GM21526 (cell line): Measurements from ENCODE around the gene SH3RF1.
"Not testable (repeated sequence)": the region's sequence is repeated elsewhere in the genome, so short reads cannot be mapped to it uniquely, and the experiment has no call there.

ENCODE experiments used
- ATAC-seq: cut with Tn5 transposase; IDR thresholded peaks from one replicate; pipeline ENCODE4 v1.9.1; 2021; ENCODE audit warnings: moderate library complexity; ENCODE audit not compliant: unreplicated experiment, low FRiP score

SH3RF1 gene

DNA sequence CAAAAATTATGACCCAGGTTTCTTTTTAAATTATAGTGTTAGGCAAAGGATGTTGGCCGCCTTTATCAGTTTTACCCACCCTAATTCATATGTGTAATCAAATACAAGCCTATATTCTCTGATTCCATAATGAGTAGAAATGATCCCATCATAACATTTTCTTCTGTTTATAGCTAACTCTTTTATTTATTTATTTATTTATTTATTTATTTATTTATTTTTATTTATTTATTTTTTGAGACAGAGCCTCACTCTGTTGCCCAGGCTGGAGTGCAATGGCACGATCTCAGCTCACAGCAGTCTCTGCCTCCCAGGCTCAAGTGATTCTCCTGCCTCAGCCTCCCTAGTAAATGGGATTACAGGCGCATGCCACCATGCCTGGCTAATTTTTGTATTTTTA is 7.1 kb upstream of the SH3RF1 start:
- not testable (repeated sequence) for ATAC-seq

DNA sequence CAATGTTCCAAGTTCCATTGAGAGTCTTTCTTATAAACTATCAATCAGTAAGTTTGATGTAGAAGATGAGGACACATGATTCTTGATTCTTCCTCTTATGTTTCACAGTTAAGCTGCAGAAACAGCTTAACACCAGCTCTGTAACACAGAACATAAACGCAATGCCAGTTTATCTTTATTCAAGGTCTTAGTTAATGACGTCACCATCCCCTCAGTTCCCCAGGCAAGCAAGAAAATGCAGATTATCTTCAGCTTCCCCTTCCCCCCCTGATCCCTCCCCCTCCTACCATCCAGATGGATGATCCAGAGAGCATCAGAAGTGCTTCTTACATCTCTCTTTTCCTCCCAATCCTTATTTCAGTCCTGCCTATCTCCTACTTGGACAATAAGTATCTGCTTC is 4.4 kb upstream of the SH3RF1 start:
- ATAC-seq, result no peak

DNA sequence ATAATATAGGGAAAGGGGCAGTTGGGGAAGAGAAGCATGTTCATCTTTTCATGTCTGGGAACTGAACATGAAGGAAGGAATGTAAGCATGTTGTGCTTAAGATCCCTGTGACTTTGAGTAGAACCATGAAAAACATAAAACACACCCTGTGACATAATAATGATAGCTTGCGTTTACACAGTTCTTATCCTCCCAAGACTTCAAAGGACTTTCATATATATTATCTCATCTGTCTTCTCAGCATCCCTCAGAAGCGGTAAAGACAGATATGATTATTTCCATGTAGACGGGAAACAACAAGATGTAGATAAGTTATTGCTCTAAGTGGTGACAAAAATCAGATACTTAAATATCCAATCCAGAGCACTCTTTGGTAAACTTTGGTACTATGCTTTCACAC is 3.3 kb upstream of the SH3RF1 start:
- ATAC-seq, result no peak

DNA sequence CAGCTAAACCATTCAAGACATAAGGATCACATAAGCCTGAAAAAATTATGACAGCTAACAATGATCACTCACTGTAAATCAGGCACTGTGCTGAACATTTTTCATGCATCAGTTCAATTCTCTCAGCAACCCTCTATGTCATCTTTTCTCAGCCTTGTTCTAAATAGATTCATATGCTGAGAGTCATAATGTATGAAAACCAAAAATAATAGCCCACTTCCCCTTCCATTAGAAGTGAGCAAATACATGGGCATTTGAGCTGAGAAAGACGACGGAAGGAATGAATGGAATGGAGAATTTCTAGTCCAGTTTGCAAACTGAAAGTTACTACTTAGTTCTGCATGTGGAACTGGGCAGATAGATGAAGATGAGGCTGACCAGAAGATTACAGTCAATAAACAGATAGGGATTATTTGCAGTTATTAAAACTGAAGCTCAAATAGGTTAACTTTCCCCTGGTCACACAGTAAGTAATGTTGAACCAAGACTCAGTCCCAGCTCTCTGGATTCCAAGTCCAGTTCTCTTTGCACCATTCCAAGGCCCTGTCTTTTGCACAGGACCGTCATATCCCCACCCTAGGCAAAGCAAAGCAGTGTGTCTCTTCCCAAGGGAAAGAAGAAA is 1.6 kb upstream of the SH3RF1 start:
- peak; percentile 20 for ATAC-seq

DNA sequence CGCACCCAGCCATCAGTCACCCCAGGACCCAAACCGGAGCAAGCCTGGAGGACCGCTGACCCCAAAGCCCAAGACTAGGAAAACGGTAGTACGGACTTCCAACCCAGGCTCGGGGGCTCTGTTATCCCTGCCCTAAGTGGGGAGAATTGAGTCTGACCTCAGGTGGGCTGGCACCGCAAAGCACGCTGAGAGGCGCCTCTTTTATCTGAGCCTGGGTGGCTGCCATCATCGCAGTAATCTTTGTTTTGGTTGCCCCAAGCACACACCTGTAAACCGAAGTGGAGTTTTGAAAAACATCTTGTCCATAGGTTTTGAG is 894 bp upstream of the SH3RF1 start:
- ATAC-seq, result no peak

DNA sequence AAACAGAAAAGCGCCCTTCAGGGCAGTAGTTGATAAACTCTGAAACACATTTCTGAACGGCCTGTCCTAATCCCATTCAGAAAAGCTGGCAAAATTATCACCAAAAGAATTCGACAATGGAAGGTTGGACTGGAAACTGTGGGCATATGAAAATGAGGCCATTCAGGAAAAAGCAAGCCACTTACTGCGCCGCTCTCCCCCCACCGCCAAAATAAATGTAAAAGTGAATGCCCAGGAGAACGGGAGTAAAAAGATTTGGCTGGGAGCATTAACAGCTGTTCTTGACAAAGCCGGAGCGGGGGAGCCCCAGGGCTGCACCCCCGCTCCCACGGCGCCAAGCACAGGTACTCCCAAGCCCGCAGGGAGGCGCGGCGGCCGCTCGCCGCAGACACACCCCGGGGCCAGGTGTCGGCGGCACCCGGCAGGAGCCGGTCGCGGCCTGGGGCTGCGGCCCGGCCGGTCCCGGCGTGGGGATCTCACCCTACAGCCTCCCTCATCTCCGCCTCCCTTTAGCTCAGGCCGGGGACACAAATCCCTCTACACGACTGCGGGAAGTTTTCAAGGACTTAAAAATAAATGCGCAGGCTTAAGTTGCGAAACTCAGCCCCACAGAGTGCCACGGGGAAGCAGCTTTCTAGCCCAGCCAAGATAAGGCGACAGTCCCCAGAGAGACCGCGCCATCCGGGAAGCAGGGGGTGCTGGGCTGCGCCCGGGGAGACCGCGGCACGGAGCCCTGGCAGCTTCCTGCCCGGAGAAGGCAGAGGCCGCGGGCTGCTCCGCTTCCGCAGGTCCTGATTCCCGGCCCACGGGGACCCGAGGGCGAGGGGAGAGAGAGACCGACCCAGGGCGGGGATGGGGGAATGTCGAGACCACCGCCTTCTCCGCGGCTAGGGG is 593 bp downstream of the SH3RF1 start:
- ATAC-seq, result peak; percentile 51

DNA sequence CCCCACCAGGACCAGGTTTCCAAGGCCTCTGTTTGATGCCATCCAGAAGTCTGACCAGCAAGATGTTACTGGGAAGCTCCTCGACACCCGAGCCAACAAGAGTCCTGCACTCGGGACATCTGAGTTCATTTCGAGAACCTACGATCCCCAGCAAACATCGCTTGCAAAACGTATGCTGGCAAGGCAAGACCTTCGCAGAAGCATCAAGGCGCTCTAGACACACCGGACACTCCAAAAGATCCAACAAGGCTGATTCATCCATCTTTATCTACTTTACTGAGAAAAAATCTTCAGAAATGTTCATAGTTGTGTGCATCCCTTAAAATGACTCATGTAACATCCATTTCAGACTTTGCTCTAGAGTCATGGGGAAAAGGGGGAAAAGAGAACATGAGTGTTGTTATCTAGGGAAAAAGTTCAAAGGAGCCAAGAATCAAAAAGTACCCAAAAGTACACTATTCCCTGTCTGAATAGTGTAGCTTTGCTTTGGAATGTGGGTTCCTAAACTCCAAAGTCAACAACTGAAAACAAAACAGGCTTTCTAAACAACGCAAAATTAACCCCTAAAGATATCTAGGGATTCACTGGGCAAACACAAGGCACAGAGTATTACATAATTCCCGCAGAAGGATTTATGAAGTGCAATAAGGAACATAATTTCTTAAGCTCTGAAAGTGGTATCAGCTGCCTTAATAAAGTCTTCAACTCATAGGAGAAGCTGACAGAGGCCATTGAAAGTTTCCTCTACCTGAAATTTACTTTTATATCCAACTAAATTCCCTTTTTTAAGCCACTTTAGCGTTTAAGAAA is 1.6 kb downstream of the SH3RF1 start:
- ATAC-seq, result no peak

DNA sequence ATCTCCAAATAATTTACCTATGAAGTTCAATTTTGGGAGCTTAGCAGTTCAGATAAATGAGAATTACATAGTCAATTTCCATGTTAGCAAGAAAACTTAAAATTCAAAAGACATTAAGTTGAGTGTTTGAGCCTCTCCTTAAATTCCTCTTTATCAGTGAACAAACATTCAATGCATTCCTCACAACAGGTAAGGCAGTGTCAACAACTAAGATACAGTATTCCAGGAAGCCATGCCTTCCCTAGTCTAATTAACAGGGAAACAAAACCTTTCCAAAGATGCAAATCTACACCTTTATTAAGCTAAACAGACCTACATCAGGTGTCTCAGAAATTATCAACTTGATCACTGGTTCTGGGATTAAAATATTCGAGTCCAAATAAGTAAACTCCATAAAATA is 3.7 kb downstream of the SH3RF1 start:
- no peak for ATAC-seq

DNA sequence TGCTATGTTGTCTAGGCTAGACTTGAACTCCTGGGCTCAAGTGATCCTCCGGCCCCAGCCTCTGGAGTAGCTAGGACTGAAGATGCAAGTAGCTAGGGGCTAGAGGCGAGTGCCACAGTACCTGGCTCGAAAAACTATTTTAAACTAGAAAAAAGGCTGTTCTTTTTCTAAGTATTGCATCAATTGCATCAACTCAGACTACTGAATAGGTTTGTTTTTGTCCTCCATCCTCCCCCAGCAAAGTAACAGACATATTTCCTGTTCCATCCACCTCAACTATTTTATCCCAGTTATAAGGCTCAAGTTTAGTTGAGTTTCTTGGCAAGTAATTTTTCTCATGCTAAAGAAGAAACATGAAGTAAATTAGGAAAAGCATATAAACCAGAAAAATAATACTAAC is 4.1 kb downstream of the SH3RF1 start:
- no peak for ATAC-seq

DNA sequence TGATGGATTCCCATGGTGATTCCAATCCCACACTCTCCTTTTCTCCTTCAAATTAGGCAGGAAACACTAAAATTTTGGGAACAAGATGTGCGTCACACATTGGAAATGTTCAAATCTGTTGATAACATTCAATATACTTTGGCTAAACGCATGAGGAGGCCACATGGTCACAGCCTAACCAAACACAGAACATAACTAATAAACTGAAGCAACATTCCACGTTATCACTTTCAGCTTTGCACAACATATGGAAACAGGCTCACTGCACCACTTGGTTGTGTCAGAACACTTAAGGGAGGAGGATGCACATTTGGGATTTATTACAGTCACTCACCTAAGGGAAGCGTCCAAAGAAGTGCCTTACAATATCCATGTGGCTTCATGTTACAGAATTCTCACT is 4.7 kb downstream of the SH3RF1 start:
- no peak for ATAC-seq

DNA sequence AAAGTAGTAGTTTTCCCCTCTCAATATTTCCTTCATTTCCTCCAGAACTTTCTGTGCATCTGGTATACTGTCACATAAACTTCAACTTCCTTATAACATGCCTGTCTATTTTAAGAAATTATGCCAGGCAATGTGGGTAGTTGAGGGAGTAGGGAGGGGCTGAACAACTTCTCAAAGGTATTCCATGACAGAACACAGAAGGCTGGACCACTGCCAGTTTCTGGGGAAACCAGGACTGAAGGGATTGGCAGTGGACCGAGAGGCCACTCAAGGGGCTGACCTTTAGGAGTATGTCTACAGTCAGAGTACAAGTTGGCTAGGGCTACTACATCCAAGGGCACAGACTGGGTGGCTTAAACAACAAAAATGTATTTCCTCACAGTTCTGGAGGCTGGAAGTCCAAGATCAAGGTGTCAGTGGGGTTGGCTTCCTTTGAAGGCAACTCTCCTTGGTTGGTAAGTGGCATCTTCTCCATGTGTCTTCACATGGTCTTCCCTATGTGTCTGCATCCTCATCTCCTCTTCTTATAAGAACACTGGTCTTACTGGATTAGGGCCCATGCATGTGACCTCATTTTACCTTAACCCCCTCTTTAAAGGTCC is 6.9 kb downstream of the SH3RF1 start:
- no peak for ATAC-seq

DNA sequence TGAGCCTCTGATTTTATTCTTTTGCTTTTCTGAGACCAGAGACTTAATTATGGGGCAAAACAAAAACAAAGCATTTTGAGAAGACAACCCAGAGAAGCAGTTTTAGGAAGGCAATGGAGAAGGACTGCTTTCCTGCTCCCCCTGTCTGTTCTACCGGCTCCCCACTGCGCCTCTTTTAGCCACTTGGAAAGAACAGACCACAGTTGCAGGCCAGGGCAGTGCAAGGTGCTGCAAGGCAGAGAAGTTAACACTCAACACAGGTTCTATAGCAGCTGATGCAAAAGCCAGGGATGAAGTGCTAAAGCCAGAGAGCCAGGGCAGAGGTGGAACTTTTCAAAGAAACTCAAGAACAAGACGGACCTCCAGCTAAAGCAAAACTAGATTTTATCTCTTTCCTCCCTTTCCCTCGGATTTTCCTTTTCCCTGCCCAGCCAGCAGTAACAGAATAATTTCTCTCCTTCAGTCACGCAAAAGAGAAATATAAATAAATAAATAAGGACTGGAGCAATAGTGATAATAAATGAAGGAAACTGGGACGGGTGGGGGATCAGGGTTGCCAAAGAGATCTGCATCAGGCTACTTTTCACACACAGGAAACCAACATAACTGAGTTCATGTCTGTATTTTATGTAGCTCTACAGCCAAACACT is 10.4 kb downstream of the SH3RF1 start:
- no peak for ATAC-seq

DNA sequence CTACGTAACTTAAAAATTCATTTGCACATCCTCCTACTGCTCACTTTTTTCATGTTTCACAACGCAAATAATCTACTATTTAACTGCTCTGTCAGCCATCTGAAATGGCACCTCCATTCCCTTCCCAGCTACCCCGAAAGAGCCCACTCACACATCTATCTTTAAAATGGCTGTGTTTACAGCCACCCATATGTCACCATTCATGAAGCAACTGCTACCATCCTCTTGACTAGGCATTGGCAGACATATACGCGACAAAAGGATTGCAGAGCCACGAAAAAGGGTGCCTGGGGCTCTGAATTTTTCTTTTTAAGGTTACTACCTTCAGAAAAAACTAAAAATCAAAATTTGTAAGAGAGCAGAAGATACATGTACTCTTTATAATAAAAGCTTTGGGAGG is 11.5 kb downstream of the SH3RF1 start:
- ATAC-seq, result no peak

DNA sequence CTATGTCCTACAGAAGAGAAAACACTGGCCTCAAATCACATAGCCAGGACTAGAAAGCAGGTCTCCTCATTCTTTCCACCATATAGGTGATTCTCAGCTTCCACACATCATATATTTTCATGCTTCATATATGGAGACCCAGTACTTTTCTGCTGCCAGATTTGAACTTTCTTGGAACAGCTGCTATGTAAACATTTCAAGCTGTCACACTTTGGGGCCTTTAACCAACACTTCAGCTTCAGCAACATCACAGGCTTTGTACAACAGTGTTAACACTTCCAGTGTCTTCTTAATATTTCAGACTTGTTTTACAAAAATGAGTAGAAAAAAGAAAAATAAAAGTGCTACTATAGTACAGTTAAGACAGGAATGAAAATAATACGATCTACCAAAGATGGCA is 12.6 kb downstream of the SH3RF1 start:
- ATAC-seq, result no peak

DNA sequence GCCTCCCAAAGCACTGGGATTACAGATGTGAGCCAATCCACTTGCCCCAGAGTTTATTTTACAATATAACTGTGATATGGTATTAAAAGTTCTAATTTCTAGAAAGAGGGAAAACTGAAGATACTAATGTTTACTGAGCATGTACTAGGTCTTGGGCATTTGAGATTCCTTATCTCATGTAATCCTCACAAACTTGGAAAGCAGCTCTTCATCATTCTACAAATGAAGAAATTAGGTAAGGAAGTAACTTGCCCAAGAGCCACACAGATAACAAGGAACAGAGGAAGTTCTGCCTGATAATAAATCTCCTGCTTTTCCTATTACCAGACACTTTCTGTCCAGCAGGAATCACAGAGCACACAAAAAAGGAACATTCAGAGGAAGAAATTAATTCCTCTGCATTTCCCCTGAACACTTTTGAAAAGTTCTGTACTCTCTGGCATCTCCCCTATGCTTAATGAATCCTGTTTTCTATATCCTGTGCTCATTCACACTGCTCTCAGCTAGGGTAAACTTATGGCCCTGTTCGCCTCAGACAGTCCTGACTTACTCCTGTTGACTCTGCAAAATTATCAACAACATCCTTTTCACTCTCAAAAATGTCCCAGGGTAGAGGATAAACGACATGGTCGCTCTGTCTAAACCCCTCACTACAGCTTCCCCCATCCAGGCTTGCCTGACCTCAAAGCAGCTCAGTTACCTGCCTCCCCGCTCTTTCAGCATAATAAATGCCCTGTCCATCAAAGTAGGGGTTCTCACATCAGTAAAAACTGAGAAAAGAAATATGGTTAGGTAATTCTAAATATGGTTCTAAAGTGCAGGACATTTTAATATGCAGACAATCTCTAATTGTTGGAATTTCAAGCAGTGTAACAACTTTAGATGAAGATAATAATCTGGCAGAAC is 13.6 kb downstream of the SH3RF1 start:
- ATAC-seq, result no peak

DNA sequence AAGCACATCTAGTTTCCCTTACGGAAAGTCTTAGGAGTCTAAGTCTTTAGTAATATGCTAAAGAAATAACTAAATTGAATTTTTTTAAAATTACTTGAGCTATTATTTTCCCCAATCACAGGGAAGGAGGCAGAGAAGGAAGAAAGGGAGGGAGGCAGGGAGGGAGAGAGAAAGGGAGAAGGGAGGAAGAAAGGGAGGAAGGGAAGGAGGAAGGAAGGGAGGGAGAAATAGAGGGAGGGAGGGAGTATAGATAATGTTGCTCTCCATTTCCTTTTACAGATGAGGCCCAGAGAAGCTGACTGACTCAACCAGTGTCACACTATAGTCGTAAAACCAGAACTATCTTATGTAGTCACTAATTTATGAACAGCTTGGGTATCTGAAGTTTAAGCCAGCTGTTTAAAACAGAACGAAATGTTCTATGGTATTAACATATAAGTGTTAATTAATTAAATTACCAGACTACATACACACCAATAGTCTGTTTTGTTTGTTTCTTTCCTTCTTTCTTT is 14.6 kb downstream of the SH3RF1 start:
- ATAC-seq, result no peak

DNA sequence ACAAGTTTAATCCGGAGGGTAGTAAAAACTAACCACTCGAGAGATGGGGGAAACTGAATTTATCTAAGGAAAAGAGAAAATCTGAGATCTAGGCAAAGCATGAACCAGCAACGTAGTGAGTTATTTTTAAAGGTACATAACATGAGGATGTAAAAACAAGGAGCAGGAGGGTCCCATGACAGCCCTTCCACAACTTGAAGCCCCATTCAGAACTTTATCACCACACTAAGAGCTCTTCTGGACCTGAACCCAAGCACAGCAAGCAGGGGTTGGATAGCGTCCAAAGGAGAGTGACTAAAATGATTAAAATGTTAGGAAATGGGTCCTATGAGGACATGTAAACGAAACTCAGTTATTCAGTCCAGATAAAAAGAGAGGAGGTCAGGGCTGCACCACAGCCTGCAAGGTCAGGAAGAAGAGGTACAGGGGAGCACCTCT is 16.2 kb downstream of the SH3RF1 start:
- ATAC-seq, result no peak

DNA sequence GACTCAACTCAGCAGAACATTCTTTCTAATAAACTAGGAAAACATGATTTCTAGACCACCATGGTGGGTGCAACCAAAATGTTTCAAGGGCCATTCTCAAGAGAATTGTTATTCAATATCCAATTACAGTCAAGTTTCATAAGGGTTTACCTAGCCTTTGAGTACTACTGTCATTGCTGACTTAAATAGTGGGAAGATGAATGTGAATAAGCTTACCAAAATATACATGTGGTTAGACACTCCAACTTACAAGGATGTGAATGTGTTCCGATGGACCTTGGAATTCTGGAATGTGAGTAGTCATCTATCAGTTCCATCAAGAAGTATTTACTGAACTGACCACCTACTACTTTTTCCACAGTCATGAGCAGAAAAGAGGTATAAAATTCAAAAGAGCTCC is 16.9 kb downstream of the SH3RF1 start:
- ATAC-seq, result no peak

DNA sequence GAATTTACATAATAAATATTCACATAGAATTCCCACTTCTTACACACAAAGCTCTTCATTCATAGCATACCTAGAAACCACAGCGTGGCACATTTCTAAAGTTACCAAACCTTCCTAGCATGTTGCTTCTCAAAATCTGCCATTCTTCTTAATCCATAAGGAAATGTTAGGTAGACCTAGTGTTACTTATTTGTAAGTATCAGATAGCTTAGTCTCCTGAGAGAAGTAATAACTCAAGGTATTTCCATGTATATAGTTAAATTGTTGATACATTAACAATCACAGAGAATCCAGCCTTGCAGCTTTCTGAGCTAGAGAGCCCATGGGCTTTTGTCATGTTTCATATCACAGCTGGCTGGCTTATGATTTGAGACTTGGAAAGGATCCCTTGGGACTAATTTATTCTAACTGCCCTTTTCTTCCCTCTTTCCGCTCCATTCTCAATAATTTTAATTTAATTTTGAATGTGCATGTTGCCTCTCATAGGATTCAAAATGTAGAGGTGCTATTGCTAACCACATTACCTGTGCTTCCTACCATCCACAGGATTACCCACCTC is 17.6 kb downstream of the SH3RF1 start:
- no peak for ATAC-seq
